Activated CD8-positive, alpha-beta memory T cell treated with anti-CD3 and anti-CD28 coated beads, Interleukin-2, amount 50 U/mL, for 1 hour (primary cell): ENCODE measurements around the gene DOCK2.

Experiments
- DNase-seq: peaks from one replicate; pipeline ENCODE4 v3.0.0-alpha.2; 2020; ENCODE audit errors: extremely low read depth

Gene DOCK2

GRCh38 chr5:169904508-169904907 lies 267.4 kb downstream of the DOCK2 start:
- DNase-seq = no peak

GRCh38 chr5:169905017-169905416 lies 267.9 kb downstream of the DOCK2 start:
- DNase-seq = no peak

- no peak for DNase-seq
Observed at GRCh38 chr5:169906745-169907649, 269.9 kb downstream of the DOCK2 start.

GRCh38 chr5:169908864-169909263 lies 271.8 kb downstream of the DOCK2 start:
- no peak for DNase-seq

GRCh38 chr5:169909945-169910344 lies 272.9 kb downstream of the DOCK2 start:
- DNase-seq = no peak

- DNase-seq = no peak
Observed at GRCh38 chr5:169910393-169910792, 273.3 kb downstream of the DOCK2 start.

- no peak for DNase-seq
Observed at GRCh38 chr5:169911448-169912212, 274.6 kb downstream of the DOCK2 start.

- DNase-seq = no peak
Observed at GRCh38 chr5:169913479-169913878, 276.4 kb downstream of the DOCK2 start.

GRCh38 chr5:169914766-169915165 lies 277.7 kb downstream of the DOCK2 start:
- DNase-seq = no peak

- DNase-seq = no peak
Observed at GRCh38 chr5:169917500-169917899, 280.4 kb downstream of the DOCK2 start.

- no peak for DNase-seq
Observed at GRCh38 chr5:169918228-169918627, 281.2 kb downstream of the DOCK2 start.

GRCh38 chr5:169920474-169920873 lies 283.4 kb downstream of the DOCK2 start:
- DNase-seq = no peak

GRCh38 chr5:169921384-169921783 lies 284.3 kb downstream of the DOCK2 start:
- DNase-seq = no peak

- no peak for DNase-seq
Observed at GRCh38 chr5:169921949-169922348, 284.9 kb downstream of the DOCK2 start.

- no peak for DNase-seq
Observed at GRCh38 chr5:169922474-169922873, 285.4 kb downstream of the DOCK2 start.

- no peak for DNase-seq
Observed at GRCh38 chr5:169923988-169924387, 286.9 kb downstream of the DOCK2 start.

- no peak for DNase-seq
Observed at GRCh38 chr5:169933127-169933526, 296.1 kb downstream of the DOCK2 start.

- no peak for DNase-seq
Observed at GRCh38 chr5:169933616-169934015, 296.5 kb downstream of the DOCK2 start.

GRCh38 chr5:169934990-169935389 lies 297.9 kb downstream of the DOCK2 start:
- DNase-seq = no peak

- DNase-seq = no peak
Observed at GRCh38 chr5:169935762-169936161, 298.7 kb downstream of the DOCK2 start.

- no peak for DNase-seq
Observed at GRCh38 chr5:169938439-169938838, 301.4 kb downstream of the DOCK2 start.

- DNase-seq = no peak
Observed at GRCh38 chr5:169939731-169940130, 302.7 kb downstream of the DOCK2 start.

GRCh38 chr5:169941542-169941941 lies 304.5 kb downstream of the DOCK2 start:
- DNase-seq = no peak
